ENCODE data around the gene EGLN2. TPM values are rescaled to one million over a fixed set of nuclear protein-coding genes. Genes with fewer than 3 reads are reported as not detected.

EGLN2 gene
- total and polyA plus RNA-seq, 9 of the 15 experiments (the other 6 are each of a cell fraction or from before 2014, with no cell fraction given) = 9.6 to 114 (median 71.0) TPM

- TF ChIP-seq, protein P1, sequence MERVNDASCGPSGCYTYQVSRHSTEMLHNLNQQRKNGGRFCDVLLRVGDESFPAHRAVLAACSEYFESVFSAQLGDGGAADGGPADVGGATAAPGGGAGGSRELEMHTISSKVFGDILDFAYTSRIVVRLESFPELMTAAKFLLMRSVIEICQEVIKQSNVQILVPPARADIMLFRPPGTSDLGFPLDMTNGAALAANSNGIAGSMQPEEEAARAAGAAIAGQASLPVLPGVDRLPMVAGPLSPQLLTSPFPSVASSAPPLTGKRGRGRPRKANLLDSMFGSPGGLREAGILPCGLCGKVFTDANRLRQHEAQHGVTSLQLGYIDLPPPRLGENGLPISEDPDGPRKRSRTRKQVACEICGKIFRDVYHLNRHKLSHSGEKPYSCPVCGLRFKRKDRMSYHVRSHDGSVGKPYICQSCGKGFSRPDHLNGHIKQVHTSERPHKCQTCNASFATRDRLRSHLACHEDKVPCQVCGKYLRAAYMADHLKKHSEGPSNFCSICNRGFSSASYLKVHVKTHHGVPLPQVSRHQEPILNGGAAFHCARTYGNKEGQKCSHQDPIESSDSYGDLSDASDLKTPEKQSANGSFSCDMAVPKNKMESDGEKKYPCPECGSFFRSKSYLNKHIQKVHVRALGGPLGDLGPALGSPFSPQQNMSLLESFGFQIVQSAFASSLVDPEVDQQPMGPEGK (CRISPR knock-in tag; IDR thresholded peaks at IDR 0.05; ENCODE audit: borderline replicate concordance) = peak; percentile 30; the same call in 1 of the 2 replicates
Observed at GRCh38 chr19:40777645-40777936, 21.4 kb upstream of the EGLN2 start (continued).

- Histone ChIP-seq H3K36me3 (ENCODE audit: control insufficient read depth, insufficient read depth, low read length) (no peaks in the 10 kb centered on the region), H3K79me2 (ENCODE audit: control insufficient read depth, insufficient read depth, low read length) (no peaks in the 10 kb centered on the region), H3K4me2 (ENCODE audit: insufficient read depth, low read length) (peak within 1 kb of the TSS; percentile 100), H3K9me3 (replicated peaks; ENCODE audit: control insufficient read depth, insufficient read depth, low read depth, low read length) (no peaks in the 10 kb centered on the region), H4K20me1 (replicated peaks; ENCODE audit: control insufficient read depth, insufficient read depth, low read length) (no peaks in the 10 kb centered on the region), H2AFZ (ENCODE audit: low read depth, low read length) (peak within 1 kb of the TSS; percentile 97), H3K4me3 (peak within 1 kb of the TSS; percentile 84), H3K9me1 (ENCODE audit: control insufficient read depth, insufficient read depth, low read length) (no peaks in the 10 kb centered on the region), H3K27ac (ENCODE audit: extremely low read depth, low read depth, low read length) (peak within 1 kb of the TSS; percentile 90), H3K4me1 (replicated peaks in 1 of 2; ENCODE audit: control insufficient read depth in 2 of 2, insufficient read depth in 2 of 2, low read length in 2 of 2) (peaks cover 12 to 18% of the 10 kb centered on the region in 2 experiments; a peak in 3 of 5 replicates), H3K9ac (ENCODE audit: insufficient read depth in 1 of 2, low read depth in 2 of 2, low read length in 2 of 2) (peak within 1 kb of the TSS; percentile 82 to 90), H3K27me3 (ENCODE audit: control insufficient read depth in 2 of 2, insufficient read depth in 2 of 2, low read length in 2 of 2) (no peaks in the 10 kb centered on the region)
- DNase-seq (ENCODE audit: extremely low read depth in 1 of 4, low spot score in 3 of 4) = peak; percentile 96 to 100 (median 97)
- in situ Hi-C loops (cut with MboI) (no loop called here), intact Hi-C loops (cut with micrococcal nuclease) (loop anchor here (1.0 kb wide), 1 partner anchor 20 kb away; no protein-coding TSS in a partner anchor)
- no peak for FAIRE-seq
- no TSS peak for BruUV-seq (replicated peaks)
- ATAC-seq = peak; percentile 92
- ChIA-PET CTCF (ENCODE audit: low intra/inter-chr PET ratio) (no interaction called here), POLR2A (interaction anchor here (0.6 to 3.1 kb wide), 22 partner anchors 8 to 441 kb away, joined by 3 to 26 read pairs (median 5); partner anchors contain the start of genes ACTMAP, AXL, EGLN2 and SNRPA)
- 0% methylated on average over 36 of the region's 56 CpGs for WGBS (ENCODE audit: insufficient coverage, low coverage, missing lambda C conversion rate)
- TF ChIP-seq NR2C2 (CRISPR knock-in tag; IDR thresholded peaks at IDR 0.05) (no peak), NR2C2 (tag; IDR thresholded peaks at IDR 0.05) (no peak; the same call in 1 of the 2 replicates), PKNOX1 (IDR thresholded peaks at IDR 0.05) (peak; percentile 91), ZNF717 (CRISPR knock-in tag; IDR thresholded peaks at IDR 0.05) (no peak), MIER1 (IDR thresholded peaks at IDR 0.05; ENCODE audit: low read depth) (no peak), MEF2D (tag; conservative IDR thresholded peaks at IDR 0.05; ENCODE audit: low read depth) (no peak), ZNF431 (CRISPR knock-in tag; IDR thresholded peaks at IDR 0.05) (no peak; the same call in 1 of the 2 replicates), ATF3 (IDR thresholded peaks at IDR 0.05) (no peak), ATF3 (CRISPR knock-in tag; conservative IDR thresholded peaks at IDR 0.05) (no peak), SMAD2 (IDR thresholded peaks at IDR 0.05; ENCODE audit: low read depth, low read length) (no peak), GABPB2 (CRISPR knock-in tag; conservative IDR thresholded peaks at IDR 0.05) (no peak)
- TF ChIP-seq, protein P2, sequence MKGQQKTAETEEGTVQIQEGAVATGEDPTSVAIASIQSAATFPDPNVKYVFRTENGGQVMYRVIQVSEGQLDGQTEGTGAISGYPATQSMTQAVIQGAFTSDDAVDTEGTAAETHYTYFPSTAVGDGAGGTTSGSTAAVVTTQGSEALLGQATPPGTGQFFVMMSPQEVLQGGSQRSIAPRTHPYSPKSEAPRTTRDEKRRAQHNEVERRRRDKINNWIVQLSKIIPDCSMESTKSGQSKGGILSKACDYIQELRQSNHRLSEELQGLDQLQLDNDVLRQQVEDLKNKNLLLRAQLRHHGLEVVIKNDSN (CRISPR knock-in tag; IDR thresholded peaks at IDR 0.05) = peak; percentile 53; the same call in 1 of the 2 replicates
- TF ChIP-seq, protein P3, sequence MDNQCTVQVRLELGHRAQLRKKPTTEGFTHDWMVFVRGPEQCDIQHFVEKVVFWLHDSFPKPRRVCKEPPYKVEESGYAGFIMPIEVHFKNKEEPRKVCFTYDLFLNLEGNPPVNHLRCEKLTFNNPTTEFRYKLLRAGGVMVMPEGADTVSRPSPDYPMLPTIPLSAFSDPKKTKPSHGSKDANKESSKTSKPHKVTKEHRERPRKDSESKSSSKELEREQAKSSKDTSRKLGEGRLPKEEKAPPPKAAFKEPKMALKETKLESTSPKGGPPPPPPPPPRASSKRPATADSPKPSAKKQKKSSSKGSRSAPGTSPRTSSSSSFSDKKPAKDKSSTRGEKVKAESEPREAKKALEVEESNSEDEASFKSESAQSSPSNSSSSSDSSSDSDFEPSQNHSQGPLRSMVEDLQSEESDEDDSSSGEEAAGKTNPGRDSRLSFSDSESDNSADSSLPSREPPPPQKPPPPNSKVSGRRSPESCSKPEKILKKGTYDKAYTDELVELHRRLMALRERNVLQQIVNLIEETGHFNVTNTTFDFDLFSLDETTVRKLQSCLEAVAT (IDR thresholded peaks at IDR 0.05) = peak; percentile 32 to 62; a peak in 1 of 4 replicates
Observed at GRCh38 chr19:40777937-40778705, 20.9 kb upstream of the EGLN2 start, which contains the start of gene RAB4B. RAB4B (plus strand) TSS chr19:40778247; CDS start chr19:40778376, 129 bp downstream.

Data from K562 (cell line).